Measurements from ENCODE around the gene DTNB.
"Not testable (repeated sequence)": the region's sequence is repeated elsewhere in the genome, so short reads cannot be mapped to it uniquely, and the experiment has no call there.

Gene DTNB

GRCh38 chr2:25543939-25544338 is 129.4 kb downstream of the DTNB start:
- DNase-seq (ENCODE audit: insufficient read length, low spot score) (no peak), FAIRE-seq (no peak)
- TF ChIP-seq POLR2A (IDR thresholded peaks at IDR 0.05; ENCODE audit: low read depth, low read length) (no peak), POU2F2 (IDR thresholded peaks at IDR 0.05; ENCODE audit: low read depth, low read length) (no peak), TAF1 (IDR thresholded peaks at IDR 0.05; ENCODE audit: low read depth, low read length) (no peak), POLR2AphosphoS5 (IDR thresholded peaks at IDR 0.05; ENCODE audit: low read depth, low read length) (no peak), PAX5 (IDR thresholded peaks at IDR 0.05; ENCODE audit: insufficient read depth, low read length, severe bottlenecking) (no peak)

- TF ChIP-seq POLR2A (IDR thresholded peaks at IDR 0.05; ENCODE audit: low read depth, low read length) (no peak), PAX5 (IDR thresholded peaks at IDR 0.05; ENCODE audit: insufficient read depth, low read length, severe bottlenecking) (no peak), TAF1 (IDR thresholded peaks at IDR 0.05; ENCODE audit: low read depth, low read length) (no peak), POU2F2 (IDR thresholded peaks at IDR 0.05; ENCODE audit: low read depth, low read length) (no peak), POLR2AphosphoS5 (IDR thresholded peaks at IDR 0.05; ENCODE audit: low read depth, low read length) (no peak), SPI1 (IDR thresholded peaks at IDR 0.05; ENCODE audit: low read depth, low read length) (no peak)
- no peak for DNase-seq (ENCODE audit: insufficient read length, low spot score)
- no peak for FAIRE-seq
Measured at GRCh38 chr2:25541378-25541777, 132.0 kb downstream of the DTNB start.

DNA sequence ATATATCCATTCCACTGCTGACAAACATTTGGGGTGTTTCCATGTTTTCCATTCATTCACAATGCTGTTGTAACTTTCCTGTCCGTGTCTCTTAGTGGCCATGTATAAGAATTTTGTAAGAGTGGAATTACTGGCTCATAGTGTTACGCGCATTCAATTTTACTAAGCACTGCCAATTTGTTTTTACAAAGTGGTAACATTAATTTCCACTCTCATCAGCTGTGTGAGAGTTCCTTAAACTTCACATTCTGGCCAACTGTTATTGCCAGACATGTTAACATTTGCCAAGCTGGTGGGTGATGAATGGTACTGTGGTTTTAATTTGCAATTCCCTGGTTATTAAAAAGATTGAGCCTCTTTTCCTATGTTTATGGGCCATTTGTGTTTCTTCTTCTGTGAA is 134.2 kb downstream of the DTNB start:
- TF ChIP-seq TAF1 (IDR thresholded peaks at IDR 0.05; ENCODE audit: low read depth, low read length) (no peak), POLR2A (IDR thresholded peaks at IDR 0.05; ENCODE audit: low read depth, low read length) (no peak)
- FAIRE-seq (no peak), DNase-seq (ENCODE audit: insufficient read length, low spot score) (no peak)

DNA sequence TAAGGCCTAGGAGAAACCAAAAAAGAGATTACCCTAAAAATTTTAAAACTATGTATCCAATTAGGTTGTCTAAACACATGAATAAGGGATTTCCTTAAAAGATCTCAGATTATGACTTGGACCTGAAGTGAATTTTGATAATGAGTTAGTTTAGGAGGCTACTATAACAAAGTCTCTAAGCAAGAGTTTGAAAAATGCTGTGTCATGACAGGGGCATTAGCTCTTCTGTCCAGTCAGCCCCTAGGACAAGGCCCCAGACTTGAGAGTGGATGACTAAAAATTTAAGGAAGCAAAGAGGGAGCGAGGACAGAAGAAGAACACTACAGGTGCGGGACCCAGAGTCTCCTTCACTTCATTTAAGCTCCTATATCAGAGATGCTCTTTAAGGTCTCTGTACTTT is 135.9 kb downstream of the DTNB start:
- FAIRE-seq, result no peak
- TF ChIP-seq POLR2AphosphoS5 (IDR thresholded peaks at IDR 0.05; ENCODE audit: low read depth, low read length) (no peak), TAF1 (IDR thresholded peaks at IDR 0.05; ENCODE audit: low read depth, low read length) (no peak), POLR2A (IDR thresholded peaks at IDR 0.05; ENCODE audit: low read depth, low read length) (no peak), PAX5 (IDR thresholded peaks at IDR 0.05; ENCODE audit: insufficient read depth, low read length, severe bottlenecking) (no peak), POU2F2 (IDR thresholded peaks at IDR 0.05; ENCODE audit: low read depth, low read length) (no peak)

GRCh38 chr2:25535411-25536289 is 137.7 kb downstream of the DTNB start:
- not testable (repeated sequence) for FAIRE-seq; DNase-seq (ENCODE audit: insufficient read length, low spot score)

More for the DNA sequence above, 135.9 kb downstream of the DTNB start:
- no peak for DNase-seq (ENCODE audit: insufficient read length, low spot score)

DNA sequence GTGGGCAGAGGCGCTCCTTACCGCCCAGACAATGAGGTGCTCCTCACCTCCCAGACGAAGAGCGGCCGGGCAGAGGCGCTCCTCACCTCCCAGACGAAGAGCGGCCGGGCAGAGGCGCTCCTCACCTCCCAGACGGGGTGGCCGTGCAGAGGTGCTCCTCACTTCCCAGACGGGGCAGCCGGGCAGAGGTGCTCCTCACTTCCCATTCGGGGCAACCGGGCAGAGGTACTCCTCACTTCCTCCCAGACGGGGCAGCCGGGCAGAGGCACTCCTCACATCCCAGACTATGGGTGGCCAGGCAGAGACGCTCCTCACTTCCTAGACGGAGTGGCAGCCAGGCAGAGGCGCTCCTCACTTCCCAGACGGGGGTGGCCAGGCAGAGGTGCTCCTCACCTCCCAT is 138.4 kb downstream of the DTNB start:
- FAIRE-seq; DNase-seq (ENCODE audit: insufficient read length, low spot score): not testable (repeated sequence)

DNA sequence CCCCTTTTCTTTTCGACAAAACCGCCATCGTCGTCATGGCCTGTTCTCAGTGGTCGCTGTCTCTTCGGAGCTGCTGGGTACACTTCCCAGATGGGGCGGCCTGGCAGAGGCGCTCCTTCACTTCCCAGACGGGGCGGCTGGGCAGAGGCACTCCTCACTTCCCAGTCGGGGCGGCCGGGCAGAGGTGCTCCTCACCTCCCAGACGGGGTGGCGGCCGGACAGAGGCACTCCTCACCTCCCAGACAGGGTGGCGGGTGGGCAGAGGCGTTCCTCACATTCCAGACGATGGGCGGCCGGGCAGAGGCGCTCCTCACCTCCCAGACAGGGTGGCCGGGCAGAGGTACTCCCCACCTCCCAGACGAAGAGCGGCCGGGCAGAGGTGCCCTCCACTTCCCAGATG is 138.9 kb downstream of the DTNB start:
- DNase-seq (ENCODE audit: insufficient read length, low spot score) (no peak), FAIRE-seq (no peak)
- no peak for TF ChIP-seq POLR2A (IDR thresholded peaks at IDR 0.05; ENCODE audit: low read depth, low read length)
- TF ChIP-seq PAX5 (IDR thresholded peaks at IDR 0.05; ENCODE audit: insufficient read depth, low read length, severe bottlenecking), result no peak
- TF ChIP-seq POLR2AphosphoS5 (IDR thresholded peaks at IDR 0.05; ENCODE audit: low read depth, low read length), result no peak
- TF ChIP-seq SPI1 (IDR thresholded peaks at IDR 0.05; ENCODE audit: low read depth, low read length), result no peak
- TF ChIP-seq TAF1 (IDR thresholded peaks at IDR 0.05; ENCODE audit: low read depth, low read length), result no peak
- TF ChIP-seq POU2F2 (IDR thresholded peaks at IDR 0.05; ENCODE audit: low read depth, low read length), result no peak

- not testable (repeated sequence) for FAIRE-seq; DNase-seq (ENCODE audit: insufficient read length, low spot score)
Measured at GRCh38 chr2:25533771-25534170, 139.6 kb downstream of the DTNB start.

DNA sequence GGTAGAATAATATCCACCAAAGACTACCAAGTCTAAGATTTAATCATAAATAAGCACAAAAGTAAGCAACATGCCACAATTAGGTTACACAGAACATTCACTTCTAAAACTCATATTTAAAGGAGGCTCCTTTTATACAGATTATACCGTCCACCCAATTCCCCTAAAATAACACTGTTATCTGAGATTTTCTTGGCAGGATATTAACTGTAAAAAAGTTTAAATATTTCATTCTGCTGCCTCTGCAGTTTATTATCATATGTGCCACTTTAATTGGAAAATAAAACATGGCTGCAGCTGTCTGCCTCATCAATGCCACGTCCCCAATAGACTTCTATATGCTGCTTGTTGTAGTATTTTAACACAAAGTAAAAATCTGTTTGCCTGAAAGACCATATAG is 140.9 kb downstream of the DTNB start:
- no peak for TF ChIP-seq PAX5 (IDR thresholded peaks at IDR 0.05; ENCODE audit: insufficient read depth, low read length, severe bottlenecking)
- no peak for TF ChIP-seq SPI1 (IDR thresholded peaks at IDR 0.05; ENCODE audit: low read depth, low read length)
- FAIRE-seq (no peak), DNase-seq (ENCODE audit: insufficient read length, low spot score) (no peak)

- no peak for FAIRE-seq
- TF ChIP-seq TAF1 (IDR thresholded peaks at IDR 0.05; ENCODE audit: low read depth, low read length) (no peak), PAX5 (IDR thresholded peaks at IDR 0.05; ENCODE audit: insufficient read depth, low read length, severe bottlenecking) (no peak), POLR2A (IDR thresholded peaks at IDR 0.05; ENCODE audit: low read depth, low read length) (no peak), POLR2AphosphoS5 (IDR thresholded peaks at IDR 0.05; ENCODE audit: low read depth, low read length) (no peak), SPI1 (IDR thresholded peaks at IDR 0.05; ENCODE audit: low read depth, low read length) (no peak), POU2F2 (IDR thresholded peaks at IDR 0.05; ENCODE audit: low read depth, low read length) (no peak)
- no peak for DNase-seq (ENCODE audit: insufficient read length, low spot score)
Measured at GRCh38 chr2:25529034-25529433, 144.3 kb downstream of the DTNB start.

GRCh38 chr2:25528173-25528572 is 145.2 kb downstream of the DTNB start:
- DNase-seq (ENCODE audit: insufficient read length, low spot score), result no peak
- TF ChIP-seq POLR2A (IDR thresholded peaks at IDR 0.05; ENCODE audit: low read depth, low read length), result no peak
- no peak for TF ChIP-seq SPI1 (IDR thresholded peaks at IDR 0.05; ENCODE audit: low read depth, low read length)
- TF ChIP-seq TAF1 (IDR thresholded peaks at IDR 0.05; ENCODE audit: low read depth, low read length), result no peak
- TF ChIP-seq POLR2AphosphoS5 (IDR thresholded peaks at IDR 0.05; ENCODE audit: low read depth, low read length), result no peak
- no peak for TF ChIP-seq POU2F2 (IDR thresholded peaks at IDR 0.05; ENCODE audit: low read depth, low read length)
- TF ChIP-seq PAX5 (IDR thresholded peaks at IDR 0.05; ENCODE audit: insufficient read depth, low read length, severe bottlenecking), result no peak
- FAIRE-seq, result no peak

Data from GM12891 (cell line).